ENCODE data around the gene ZSCAN4. TPM values are rescaled to one million over a fixed set of nuclear protein-coding genes. Genes with fewer than 3 reads are reported as not detected.

Gene ZSCAN4
- polyA plus RNA-seq, 1 donor from 2014 or later, result not detected

- Histone ChIP-seq H3K27me3 (ENCODE audit: insufficient read depth, low read depth, low read length) (no peaks in the 10 kb centered on the region), H3K36me3 (ENCODE audit: insufficient read depth, low read length) (peaks cover 48% of the 10 kb centered on the region), H3K4me3 (ENCODE audit: low read length) (no peak overlapping the region), H3K9me3 (ENCODE audit: low read length) (peaks cover 5% of the 10 kb centered on the region), H3K9ac (ENCODE audit: low read length) (no peak overlapping the region), H3K9me2 (ENCODE audit: insufficient read depth, low read length) (no peaks in the 10 kb centered on the region), H4K20me1 (ENCODE audit: insufficient read depth) (no peaks in the 10 kb centered on the region), H3K4me2 (ENCODE audit: low read length) (no peak overlapping the region), H3K27ac (ENCODE audit: low read length) (no peak overlapping the region), H3F3A (ENCODE audit: insufficient read depth, low read length, poor library complexity, severe bottlenecking) (no peaks in the 10 kb centered on the region), H2AFZ (ENCODE audit: low read depth, low read length) (no peak overlapping the region), H3K79me2 (replicated peaks; ENCODE audit: insufficient read depth, low read length) (peaks cover 9% of the 10 kb centered on the region)
- TF ChIP-seq POLR2AphosphoS5 (IDR thresholded peaks at IDR 0.05) (no peak), EZH2 (IDR thresholded peaks at IDR 0.05; ENCODE audit: borderline replicate concordance, insufficient read depth, low read length, poor library complexity, severe bottlenecking) (no peak)
These were observed 27.0 kb upstream of the ZSCAN4 start for GRCh38 chr19:57641715-57642234.

GRCh38 chr19:57642396-57643046 lies 26.2 kb upstream of the ZSCAN4 start:
- H3K36me3 ChIP-seq (ENCODE audit: insufficient read depth, low read length), result peaks cover 42% of the 10 kb centered on the region
- no peak for TF ChIP-seq MXI1 (conservative IDR thresholded peaks at IDR 0.05; ENCODE audit: poor library complexity, severe bottlenecking)

GRCh38 chr19:57643734-57644133 lies 25.0 kb upstream of the ZSCAN4 start:
- H3K36me3 ChIP-seq (ENCODE audit: insufficient read depth, low read length), result peaks cover 41% of the 10 kb centered on the region
- TF ChIP-seq EZH2 (IDR thresholded peaks at IDR 0.05; ENCODE audit: borderline replicate concordance, insufficient read depth, low read length, poor library complexity, severe bottlenecking), result no peak
- no peak for TF ChIP-seq EP300 (conservative IDR thresholded peaks at IDR 0.05; ENCODE audit: poor library complexity, severe bottlenecking)
- TF ChIP-seq, protein P1, sequence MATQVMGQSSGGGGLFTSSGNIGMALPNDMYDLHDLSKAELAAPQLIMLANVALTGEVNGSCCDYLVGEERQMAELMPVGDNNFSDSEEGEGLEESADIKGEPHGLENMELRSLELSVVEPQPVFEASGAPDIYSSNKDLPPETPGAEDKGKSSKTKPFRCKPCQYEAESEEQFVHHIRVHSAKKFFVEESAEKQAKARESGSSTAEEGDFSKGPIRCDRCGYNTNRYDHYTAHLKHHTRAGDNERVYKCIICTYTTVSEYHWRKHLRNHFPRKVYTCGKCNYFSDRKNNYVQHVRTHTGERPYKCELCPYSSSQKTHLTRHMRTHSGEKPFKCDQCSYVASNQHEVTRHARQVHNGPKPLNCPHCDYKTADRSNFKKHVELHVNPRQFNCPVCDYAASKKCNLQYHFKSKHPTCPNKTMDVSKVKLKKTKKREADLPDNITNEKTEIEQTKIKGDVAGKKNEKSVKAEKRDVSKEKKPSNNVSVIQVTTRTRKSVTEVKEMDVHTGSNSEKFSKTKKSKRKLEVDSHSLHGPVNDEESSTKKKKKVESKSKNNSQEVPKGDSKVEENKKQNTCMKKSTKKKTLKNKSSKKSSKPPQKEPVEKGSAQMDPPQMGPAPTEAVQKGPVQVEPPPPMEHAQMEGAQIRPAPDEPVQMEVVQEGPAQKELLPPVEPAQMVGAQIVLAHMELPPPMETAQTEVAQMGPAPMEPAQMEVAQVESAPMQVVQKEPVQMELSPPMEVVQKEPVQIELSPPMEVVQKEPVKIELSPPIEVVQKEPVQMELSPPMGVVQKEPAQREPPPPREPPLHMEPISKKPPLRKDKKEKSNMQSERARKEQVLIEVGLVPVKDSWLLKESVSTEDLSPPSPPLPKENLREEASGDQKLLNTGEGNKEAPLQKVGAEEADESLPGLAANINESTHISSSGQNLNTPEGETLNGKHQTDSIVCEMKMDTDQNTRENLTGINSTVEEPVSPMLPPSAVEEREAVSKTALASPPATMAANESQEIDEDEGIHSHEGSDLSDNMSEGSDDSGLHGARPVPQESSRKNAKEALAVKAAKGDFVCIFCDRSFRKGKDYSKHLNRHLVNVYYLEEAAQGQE (IDR thresholded peaks at IDR 0.05; ENCODE audit: borderline replicate concordance), result no peak
- no peak for TF ChIP-seq TAF1 (IDR thresholded peaks at IDR 0.05; ENCODE audit: low read depth)
- no peak for TF ChIP-seq RAD21 (conservative IDR thresholded peaks at IDR 0.05)
- TF ChIP-seq MXI1 (conservative IDR thresholded peaks at IDR 0.05; ENCODE audit: poor library complexity, severe bottlenecking), result no peak
- TF ChIP-seq, protein P2, sequence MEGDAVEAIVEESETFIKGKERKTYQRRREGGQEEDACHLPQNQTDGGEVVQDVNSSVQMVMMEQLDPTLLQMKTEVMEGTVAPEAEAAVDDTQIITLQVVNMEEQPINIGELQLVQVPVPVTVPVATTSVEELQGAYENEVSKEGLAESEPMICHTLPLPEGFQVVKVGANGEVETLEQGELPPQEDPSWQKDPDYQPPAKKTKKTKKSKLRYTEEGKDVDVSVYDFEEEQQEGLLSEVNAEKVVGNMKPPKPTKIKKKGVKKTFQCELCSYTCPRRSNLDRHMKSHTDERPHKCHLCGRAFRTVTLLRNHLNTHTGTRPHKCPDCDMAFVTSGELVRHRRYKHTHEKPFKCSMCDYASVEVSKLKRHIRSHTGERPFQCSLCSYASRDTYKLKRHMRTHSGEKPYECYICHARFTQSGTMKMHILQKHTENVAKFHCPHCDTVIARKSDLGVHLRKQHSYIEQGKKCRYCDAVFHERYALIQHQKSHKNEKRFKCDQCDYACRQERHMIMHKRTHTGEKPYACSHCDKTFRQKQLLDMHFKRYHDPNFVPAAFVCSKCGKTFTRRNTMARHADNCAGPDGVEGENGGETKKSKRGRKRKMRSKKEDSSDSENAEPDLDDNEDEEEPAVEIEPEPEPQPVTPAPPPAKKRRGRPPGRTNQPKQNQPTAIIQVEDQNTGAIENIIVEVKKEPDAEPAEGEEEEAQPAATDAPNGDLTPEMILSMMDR (IDR thresholded peaks at IDR 0.05; ENCODE audit: poor library complexity, severe bottlenecking), result no peak
- TF ChIP-seq POLR2AphosphoS5 (IDR thresholded peaks at IDR 0.05), result no peak
- H3K79me2 ChIP-seq (replicated peaks; ENCODE audit: insufficient read depth, low read length), result no peaks in the 10 kb centered on the region

More at GRCh38 chr19:57642396-57643046, 26.2 kb upstream of the ZSCAN4 start:
- no peak overlapping the region for H3K27ac ChIP-seq (ENCODE audit: low read length)
- no peaks in the 10 kb centered on the region for H3F3A ChIP-seq (ENCODE audit: insufficient read depth, low read length, poor library complexity, severe bottlenecking)
- no peak overlapping the region for H3K4me3 ChIP-seq (ENCODE audit: low read length)
- H3K4me2 ChIP-seq (ENCODE audit: low read length), result no peak overlapping the region
- no peaks in the 10 kb centered on the region for H4K20me1 ChIP-seq (ENCODE audit: insufficient read depth)
- H3K9me2 ChIP-seq (ENCODE audit: insufficient read depth, low read length), result no peaks in the 10 kb centered on the region
- H3K9me3 ChIP-seq (ENCODE audit: low read length), result no peaks in the 10 kb centered on the region
- H3K79me2 ChIP-seq (replicated peaks; ENCODE audit: insufficient read depth, low read length), result peaks cover 6% of the 10 kb centered on the region
- H3K9ac ChIP-seq (ENCODE audit: low read length), result no peak overlapping the region
- H2AFZ ChIP-seq (ENCODE audit: low read depth, low read length), result no peak overlapping the region
- no peaks in the 10 kb centered on the region for H3K27me3 ChIP-seq (ENCODE audit: insufficient read depth, low read depth, low read length)

More at GRCh38 chr19:57643734-57644133, 25.0 kb upstream of the ZSCAN4 start:
- no peaks in the 10 kb centered on the region for H3K9me3 ChIP-seq (ENCODE audit: low read length)
- no peak overlapping the region for H2AFZ ChIP-seq (ENCODE audit: low read depth, low read length)
- no peaks in the 10 kb centered on the region for H3F3A ChIP-seq (ENCODE audit: insufficient read depth, low read length, poor library complexity, severe bottlenecking)
- H3K9me2 ChIP-seq (ENCODE audit: insufficient read depth, low read length), result no peaks in the 10 kb centered on the region
- H4K20me1 ChIP-seq (ENCODE audit: insufficient read depth), result no peaks in the 10 kb centered on the region
- H3K4me2 ChIP-seq (ENCODE audit: low read length), result no peak overlapping the region
- H3K9ac ChIP-seq (ENCODE audit: low read length), result no peak overlapping the region
- H3K27ac ChIP-seq (ENCODE audit: low read length), result no peak overlapping the region
- H3K4me3 ChIP-seq (ENCODE audit: low read length), result no peak overlapping the region
- no peaks in the 10 kb centered on the region for H3K27me3 ChIP-seq (ENCODE audit: insufficient read depth, low read depth, low read length)
